ENCODE measurements around the gene TNS2. TPM values are rescaled to one million over a fixed set of nuclear protein-coding genes. Genes with fewer than 3 reads are reported as not detected.

TNS2 gene
- polyA plus RNA-seq, 1 of the 3 experiments (the other 2 are of a cell fraction): 50.0 TPM

DNA sequence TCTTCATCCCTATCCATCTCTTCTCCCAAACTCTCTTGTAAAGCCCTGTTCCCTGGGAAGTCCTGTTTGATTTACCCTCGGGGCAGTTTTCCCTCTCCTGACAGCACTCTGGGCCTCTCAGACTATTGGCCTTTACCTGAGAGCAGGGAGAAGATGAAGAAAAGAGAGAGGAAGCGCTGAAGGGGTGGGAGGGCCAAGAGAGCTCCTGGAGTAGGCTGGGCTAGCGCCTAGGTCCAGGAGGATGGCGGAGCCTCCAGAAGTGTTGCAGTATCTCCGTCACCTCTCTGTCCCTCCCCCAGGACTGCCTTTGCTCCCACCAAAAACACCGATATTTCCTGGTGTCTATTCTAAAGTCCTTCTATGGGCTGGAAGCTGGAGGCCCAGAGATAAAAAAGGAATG is 41.9 kb downstream of the TNS2 start:
- ChIA-PET CTCF (interaction anchor here (1.4 to 4.9 kb wide), 3 partner anchors 13 to 30 kb away, joined by 3 to 48 read pairs (median 6); partner anchors contain the start of gene SPRYD3), POLR2A (interaction anchor here (1.4 kb wide), 1 partner anchor 13 kb away, joined by 4 read pairs; the partner anchor contains the start of gene SPRYD3)
- Histone ChIP-seq H3K79me2 (ENCODE audit: insufficient read depth) (no peaks in the 10 kb centered on the region), H3K9me3 (no peaks in the 10 kb centered on the region), H3K4me1 (ENCODE audit: control insufficient read depth in 1 of 2, insufficient read depth in 2 of 2, low read depth in 1 of 2, low read length in 1 of 2) (peaks cover 6% of the 10 kb centered on the region in 2 experiments; a peak in 2 of 4 replicates), H4K20me1 (ENCODE audit: insufficient read depth) (no peaks in the 10 kb centered on the region), H3K27me3 (ENCODE audit: insufficient read depth) (no peaks in the 10 kb centered on the region), H3K9ac (no peak overlapping the region), H3K36me3 (replicated peaks in 1 of 2; ENCODE audit: control insufficient read depth in 1 of 2, insufficient read depth in 2 of 2, low read length in 1 of 2) (no peaks in the 10 kb centered on the region), H2AFZ (ENCODE audit: low read depth) (no peak overlapping the region), H3K9me2 (no peaks in the 10 kb centered on the region), H3F3A (replicated peaks; ENCODE audit: insufficient read depth) (peaks cover under 1% of the 10 kb centered on the region), H3K4me3 (ENCODE audit: low read depth in 2 of 2, low read length in 1 of 2) (no peak overlapping the region), H3K27ac (ENCODE audit: low read depth in 2 of 2, low read length in 1 of 2) (no peak overlapping the region), H3K4me2 (no peak overlapping the region)
- no peak for TF ChIP-seq ELF1 (IDR thresholded peaks at IDR 0.05)
- 79% methylated on average over 6 of the region's 6 CpGs for WGBS (ENCODE audit: low lambda C conversion rate)
- no peak for DNase-seq

DNA sequence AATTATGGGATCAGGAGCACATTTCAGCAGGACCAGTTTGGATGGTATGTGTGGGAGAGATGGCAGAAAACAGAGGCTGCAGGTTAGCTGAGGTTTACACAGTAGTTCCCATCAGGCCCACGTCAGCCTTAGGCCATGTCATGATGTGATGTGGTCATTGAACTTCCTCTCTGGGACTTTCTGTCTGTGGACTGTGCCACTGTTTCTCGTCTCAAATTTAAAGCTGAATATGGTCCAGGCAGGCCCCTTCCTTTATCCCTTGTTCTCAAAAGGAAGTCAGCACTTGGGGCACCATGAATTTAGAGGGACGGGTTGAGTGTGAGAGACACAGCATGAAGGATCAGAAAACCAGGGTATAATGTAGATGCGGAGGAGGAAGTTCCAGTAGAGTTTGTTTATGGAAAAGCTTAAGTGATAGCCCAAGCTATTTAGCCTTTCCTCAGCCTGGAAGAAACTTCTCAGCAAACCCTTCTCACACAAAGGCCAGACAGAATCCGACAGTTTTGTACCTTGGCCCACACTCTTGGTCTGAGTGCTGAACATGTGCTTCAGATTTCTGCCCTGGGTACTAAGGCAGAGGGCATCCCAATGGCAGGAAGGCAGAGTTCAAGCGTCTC is 44.0 kb downstream of the TNS2 start:
- Histone ChIP-seq H3K79me2 (ENCODE audit: insufficient read depth) (peaks cover 4% of the 10 kb centered on the region; the same call in 1 of the 2 replicates), H4K20me1 (ENCODE audit: insufficient read depth) (no peaks in the 10 kb centered on the region), H3K36me3 (replicated peaks in 1 of 2; ENCODE audit: control insufficient read depth in 1 of 2, insufficient read depth in 2 of 2, low read length in 1 of 2) (no peaks in the 10 kb centered on the region), H3K9ac (no peak overlapping the region), H3K4me2 (no peak overlapping the region), H2AFZ (ENCODE audit: low read depth) (no peak overlapping the region), H3K4me1 (ENCODE audit: control insufficient read depth in 1 of 2, insufficient read depth in 2 of 2, low read depth in 1 of 2, low read length in 1 of 2) (peaks cover 10 to 20% of the 10 kb centered on the region in 2 experiments; a peak in 2 of 4 replicates), H3K4me3 (ENCODE audit: low read depth in 2 of 2, low read length in 1 of 2) (no peak overlapping the region), H3K27ac (ENCODE audit: low read depth in 2 of 2, low read length in 1 of 2) (no peak overlapping the region), H3K9me3 (no peaks in the 10 kb centered on the region), H3F3A (replicated peaks; ENCODE audit: insufficient read depth) (peaks cover 19% of the 10 kb centered on the region), H3K9me2 (no peaks in the 10 kb centered on the region), H3K27me3 (ENCODE audit: insufficient read depth) (no peaks in the 10 kb centered on the region)
- DNase-seq: no peak
- 94% methylated on average over 6 of the region's 6 CpGs for WGBS (ENCODE audit: low lambda C conversion rate)
- TF ChIP-seq FOXJ3 (CRISPR knock-in tag; IDR thresholded peaks at IDR 0.05) (no peak), TCF12 (IDR thresholded peaks at IDR 0.05) (no peak), YY1 (IDR thresholded peaks at IDR 0.05; ENCODE audit: low read depth) (no peak), FOSL2 (IDR thresholded peaks at IDR 0.05; ENCODE audit: borderline replicate concordance, low read depth) (no peak), FOXM1 (IDR thresholded peaks at IDR 0.05; ENCODE audit: low read depth) (no peak), JUND (IDR thresholded peaks at IDR 0.05) (no peak), MEF2A (IDR thresholded peaks at IDR 0.05; ENCODE audit: borderline replicate concordance, low read depth) (no peak), RXRA (IDR thresholded peaks at IDR 0.05; ENCODE audit: borderline replicate concordance, low read depth) (no peak), RAD21 (IDR thresholded peaks at IDR 0.05; ENCODE audit: low read length) (no peak)
- TF ChIP-seq, protein P1, sequence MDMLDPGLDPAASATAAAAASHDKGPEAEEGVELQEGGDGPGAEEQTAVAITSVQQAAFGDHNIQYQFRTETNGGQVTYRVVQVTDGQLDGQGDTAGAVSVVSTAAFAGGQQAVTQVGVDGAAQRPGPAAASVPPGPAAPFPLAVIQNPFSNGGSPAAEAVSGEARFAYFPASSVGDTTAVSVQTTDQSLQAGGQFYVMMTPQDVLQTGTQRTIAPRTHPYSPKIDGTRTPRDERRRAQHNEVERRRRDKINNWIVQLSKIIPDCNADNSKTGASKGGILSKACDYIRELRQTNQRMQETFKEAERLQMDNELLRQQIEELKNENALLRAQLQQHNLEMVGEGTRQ (IDR thresholded peaks at IDR 0.05; ENCODE audit: borderline replicate concordance, low read depth, low read length): no peak
- TF ChIP-seq, protein P2, sequence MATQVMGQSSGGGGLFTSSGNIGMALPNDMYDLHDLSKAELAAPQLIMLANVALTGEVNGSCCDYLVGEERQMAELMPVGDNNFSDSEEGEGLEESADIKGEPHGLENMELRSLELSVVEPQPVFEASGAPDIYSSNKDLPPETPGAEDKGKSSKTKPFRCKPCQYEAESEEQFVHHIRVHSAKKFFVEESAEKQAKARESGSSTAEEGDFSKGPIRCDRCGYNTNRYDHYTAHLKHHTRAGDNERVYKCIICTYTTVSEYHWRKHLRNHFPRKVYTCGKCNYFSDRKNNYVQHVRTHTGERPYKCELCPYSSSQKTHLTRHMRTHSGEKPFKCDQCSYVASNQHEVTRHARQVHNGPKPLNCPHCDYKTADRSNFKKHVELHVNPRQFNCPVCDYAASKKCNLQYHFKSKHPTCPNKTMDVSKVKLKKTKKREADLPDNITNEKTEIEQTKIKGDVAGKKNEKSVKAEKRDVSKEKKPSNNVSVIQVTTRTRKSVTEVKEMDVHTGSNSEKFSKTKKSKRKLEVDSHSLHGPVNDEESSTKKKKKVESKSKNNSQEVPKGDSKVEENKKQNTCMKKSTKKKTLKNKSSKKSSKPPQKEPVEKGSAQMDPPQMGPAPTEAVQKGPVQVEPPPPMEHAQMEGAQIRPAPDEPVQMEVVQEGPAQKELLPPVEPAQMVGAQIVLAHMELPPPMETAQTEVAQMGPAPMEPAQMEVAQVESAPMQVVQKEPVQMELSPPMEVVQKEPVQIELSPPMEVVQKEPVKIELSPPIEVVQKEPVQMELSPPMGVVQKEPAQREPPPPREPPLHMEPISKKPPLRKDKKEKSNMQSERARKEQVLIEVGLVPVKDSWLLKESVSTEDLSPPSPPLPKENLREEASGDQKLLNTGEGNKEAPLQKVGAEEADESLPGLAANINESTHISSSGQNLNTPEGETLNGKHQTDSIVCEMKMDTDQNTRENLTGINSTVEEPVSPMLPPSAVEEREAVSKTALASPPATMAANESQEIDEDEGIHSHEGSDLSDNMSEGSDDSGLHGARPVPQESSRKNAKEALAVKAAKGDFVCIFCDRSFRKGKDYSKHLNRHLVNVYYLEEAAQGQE (IDR thresholded peaks at IDR 0.05; ENCODE audit: low read depth, low read length): no peak
- TF ChIP-seq, protein P3, sequence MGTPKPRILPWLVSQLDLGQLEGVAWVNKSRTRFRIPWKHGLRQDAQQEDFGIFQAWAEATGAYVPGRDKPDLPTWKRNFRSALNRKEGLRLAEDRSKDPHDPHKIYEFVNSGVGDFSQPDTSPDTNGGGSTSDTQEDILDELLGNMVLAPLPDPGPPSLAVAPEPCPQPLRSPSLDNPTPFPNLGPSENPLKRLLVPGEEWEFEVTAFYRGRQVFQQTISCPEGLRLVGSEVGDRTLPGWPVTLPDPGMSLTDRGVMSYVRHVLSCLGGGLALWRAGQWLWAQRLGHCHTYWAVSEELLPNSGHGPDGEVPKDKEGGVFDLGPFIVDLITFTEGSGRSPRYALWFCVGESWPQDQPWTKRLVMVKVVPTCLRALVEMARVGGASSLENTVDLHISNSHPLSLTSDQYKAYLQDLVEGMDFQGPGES (IDR thresholded peaks at IDR 0.05; ENCODE audit: low read depth, low read length): no peak
- TF ChIP-seq, protein P4, sequence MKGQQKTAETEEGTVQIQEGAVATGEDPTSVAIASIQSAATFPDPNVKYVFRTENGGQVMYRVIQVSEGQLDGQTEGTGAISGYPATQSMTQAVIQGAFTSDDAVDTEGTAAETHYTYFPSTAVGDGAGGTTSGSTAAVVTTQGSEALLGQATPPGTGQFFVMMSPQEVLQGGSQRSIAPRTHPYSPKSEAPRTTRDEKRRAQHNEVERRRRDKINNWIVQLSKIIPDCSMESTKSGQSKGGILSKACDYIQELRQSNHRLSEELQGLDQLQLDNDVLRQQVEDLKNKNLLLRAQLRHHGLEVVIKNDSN (IDR thresholded peaks at IDR 0.05; ENCODE audit: borderline replicate concordance, low read depth): no peak
- TF ChIP-seq, protein P5, sequence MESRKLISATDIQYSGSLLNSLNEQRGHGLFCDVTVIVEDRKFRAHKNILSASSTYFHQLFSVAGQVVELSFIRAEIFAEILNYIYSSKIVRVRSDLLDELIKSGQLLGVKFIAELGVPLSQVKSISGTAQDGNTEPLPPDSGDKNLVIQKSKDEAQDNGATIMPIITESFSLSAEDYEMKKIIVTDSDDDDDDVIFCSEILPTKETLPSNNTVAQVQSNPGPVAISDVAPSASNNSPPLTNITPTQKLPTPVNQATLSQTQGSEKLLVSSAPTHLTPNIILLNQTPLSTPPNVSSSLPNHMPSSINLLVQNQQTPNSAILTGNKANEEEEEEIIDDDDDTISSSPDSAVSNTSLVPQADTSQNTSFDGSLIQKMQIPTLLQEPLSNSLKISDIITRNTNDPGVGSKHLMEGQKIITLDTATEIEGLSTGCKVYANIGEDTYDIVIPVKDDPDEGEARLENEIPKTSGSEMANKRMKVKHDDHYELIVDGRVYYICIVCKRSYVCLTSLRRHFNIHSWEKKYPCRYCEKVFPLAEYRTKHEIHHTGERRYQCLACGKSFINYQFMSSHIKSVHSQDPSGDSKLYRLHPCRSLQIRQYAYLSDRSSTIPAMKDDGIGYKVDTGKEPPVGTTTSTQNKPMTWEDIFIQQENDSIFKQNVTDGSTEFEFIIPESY (IDR thresholded peaks at IDR 0.05; ENCODE audit: borderline replicate concordance, low read depth): no peak
- ChIA-PET POLR2A (no interaction called here), CTCF (interaction anchor here (0.7 to 4.9 kb wide), 5 partner anchors 12 to 46 kb away, joined by 3 to 48 read pairs (median 5); partner anchors contain the start of gene SPRYD3)

All from SK-N-SH (cell line).